Measurements from ENCODE around the gene SLC2A5.

DNA sequence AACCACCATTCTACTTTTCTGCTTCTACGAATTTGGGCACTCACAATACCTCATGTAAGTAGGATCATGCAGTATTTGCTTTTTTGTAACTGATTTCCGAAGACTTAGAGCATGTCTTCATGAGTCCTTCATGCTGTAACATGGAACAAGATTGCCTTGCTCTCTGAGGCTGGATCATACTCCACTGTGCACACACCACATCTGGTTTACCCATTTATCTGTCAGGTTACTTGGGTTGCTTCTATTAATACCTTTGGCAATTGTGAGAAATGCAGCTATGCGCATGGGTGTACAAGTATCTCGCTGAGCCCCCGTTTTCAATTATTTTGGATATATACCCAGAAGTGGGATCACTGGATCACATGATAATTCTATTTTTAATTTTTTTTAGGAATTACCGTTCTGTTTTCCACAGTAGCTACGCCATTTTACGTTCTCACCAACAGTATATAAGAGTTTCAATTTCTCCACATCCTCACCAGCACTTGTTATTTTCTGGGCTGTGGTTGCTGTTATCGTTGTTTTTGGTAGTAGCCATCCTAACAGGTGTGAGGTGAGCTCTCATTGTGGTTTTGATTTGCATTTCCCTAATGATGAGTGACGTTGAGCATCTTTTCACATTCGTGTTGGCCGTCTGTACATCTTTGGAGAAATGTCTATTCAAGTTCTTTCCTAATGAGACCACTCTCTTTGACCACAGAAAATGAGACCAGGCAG is 10.7 kb upstream of the SLC2A5 start:
- TF ChIP-seq POLR2AphosphoS5 (IDR thresholded peaks at IDR 0.05): no peak
- TF ChIP-seq, protein P1, sequence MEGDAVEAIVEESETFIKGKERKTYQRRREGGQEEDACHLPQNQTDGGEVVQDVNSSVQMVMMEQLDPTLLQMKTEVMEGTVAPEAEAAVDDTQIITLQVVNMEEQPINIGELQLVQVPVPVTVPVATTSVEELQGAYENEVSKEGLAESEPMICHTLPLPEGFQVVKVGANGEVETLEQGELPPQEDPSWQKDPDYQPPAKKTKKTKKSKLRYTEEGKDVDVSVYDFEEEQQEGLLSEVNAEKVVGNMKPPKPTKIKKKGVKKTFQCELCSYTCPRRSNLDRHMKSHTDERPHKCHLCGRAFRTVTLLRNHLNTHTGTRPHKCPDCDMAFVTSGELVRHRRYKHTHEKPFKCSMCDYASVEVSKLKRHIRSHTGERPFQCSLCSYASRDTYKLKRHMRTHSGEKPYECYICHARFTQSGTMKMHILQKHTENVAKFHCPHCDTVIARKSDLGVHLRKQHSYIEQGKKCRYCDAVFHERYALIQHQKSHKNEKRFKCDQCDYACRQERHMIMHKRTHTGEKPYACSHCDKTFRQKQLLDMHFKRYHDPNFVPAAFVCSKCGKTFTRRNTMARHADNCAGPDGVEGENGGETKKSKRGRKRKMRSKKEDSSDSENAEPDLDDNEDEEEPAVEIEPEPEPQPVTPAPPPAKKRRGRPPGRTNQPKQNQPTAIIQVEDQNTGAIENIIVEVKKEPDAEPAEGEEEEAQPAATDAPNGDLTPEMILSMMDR (IDR thresholded peaks at IDR 0.05): no peak
